Dermis microvascular lymphatic vessel endothelial cell (primary cell): ENCODE measurements around the gene RFTN1. TPM values are rescaled to one million over a fixed set of nuclear protein-coding genes. Genes with fewer than 3 reads are reported as not detected.
A peak's percentile ranks its signal among the peaks of the same experiment; 100 is the strongest.

Experiments used
- DNase-seq, 2 donors: peaks; one replicate each; pipeline versions ENCODE4 v3.0.0 to v3.0.0-alpha.2; 2010; ENCODE audit warnings: low read depth in 2 of 2
- total RNA-seq: library from RNA; depleted of rRNA; stranded (reverse); fragments of >200 nt; gene quantifications from 2 replicates; pipeline ENCODE4 v1.2.1, GENCODE V29; 2014

Gene RFTN1
- total RNA-seq, 1 donor from 2014 or later, result 19.3 TPM

GRCh38 chr3:16529264-16529663 lies 15.8 kb upstream of the RFTN1 start:
- peak in 1 of 2 donors; percentile 10 for DNase-seq

- DNase-seq, result no peak
Observed at GRCh38 chr3:16528581-16528993, 15.1 kb upstream of the RFTN1 start.

- DNase-seq, result no peak
Observed at GRCh38 chr3:16528106-16528505, 14.6 kb upstream of the RFTN1 start.

- DNase-seq, result no peak
Observed at GRCh38 chr3:16524196-16524595, 10.7 kb upstream of the RFTN1 start.

GRCh38 chr3:16523778-16524177 lies 10.3 kb upstream of the RFTN1 start:
- DNase-seq, result peak in 1 of 2 donors; percentile 26

- DNase-seq, result peak in 1 of 2 donors; percentile 32
Observed at GRCh38 chr3:16522834-16523233, 9.3 kb upstream of the RFTN1 start.

- no peak for DNase-seq
Observed at GRCh38 chr3:16520970-16521881, 7.7 kb upstream of the RFTN1 start.

- no peak for DNase-seq
Observed at GRCh38 chr3:16520241-16520969, 6.9 kb upstream of the RFTN1 start.

GRCh38 chr3:16516695-16517481 lies 3.4 kb upstream of the RFTN1 start:
- peak; percentile 57 to 77 for DNase-seq

GRCh38 chr3:16515885-16516420 lies 2.5 kb upstream of the RFTN1 start:
- no peak for DNase-seq

- DNase-seq, result no peak
Observed at GRCh38 chr3:16514755-16515353, 1.4 kb upstream of the RFTN1 start.

- no peak for DNase-seq
Observed at GRCh38 chr3:16514021-16514700, 662 bp upstream of the RFTN1 start.

GRCh38 chr3:16512435-16513140 lies 911 bp downstream of the RFTN1 start:
- DNase-seq, result peak in 1 of 2 donors; percentile 34

GRCh38 chr3:16511681-16512434 lies 1.6 kb downstream of the RFTN1 start:
- peak; percentile 49 to 85 for DNase-seq

GRCh38 chr3:16510620-16511319 lies 2.7 kb downstream of the RFTN1 start:
- DNase-seq, result no peak

GRCh38 chr3:16509721-16510619 lies 3.5 kb downstream of the RFTN1 start:
- no peak for DNase-seq

GRCh38 chr3:16508591-16508995 lies 4.9 kb downstream of the RFTN1 start:
- no peak for DNase-seq

GRCh38 chr3:16508243-16508578 lies 5.3 kb downstream of the RFTN1 start:
- DNase-seq, result no peak
